Ureter (tissue), 1 donor: ENCODE data around the gene CAMKK1. TPM values are rescaled to one million over a fixed set of nuclear protein-coding genes. Genes with fewer than 3 reads are reported as not detected.

Experiments used
- DNase-seq: peaks from one replicate; pipeline ENCODE4 v3.0.0-alpha.2; 2020; ENCODE audit warnings: low spot score
- total RNA-seq: library from RNA; stranded (reverse); gene quantifications from one replicate; pipeline ENCODE4 v1.2.4, GENCODE V29; 2023
- donor health status: DM: yes; HTN: yes; CAD: no.

Gene CAMKK1
- total RNA-seq, 1 donor from 2014 or later: 7.8 TPM

GRCh38 chr17:3896968-3897235 is 4.0 kb upstream of the CAMKK1 start:
- DNase-seq: no peak

- DNase-seq: no peak
Observed at GRCh38 chr17:3896108-3896967, 3.5 kb upstream of the CAMKK1 start.

DNA sequence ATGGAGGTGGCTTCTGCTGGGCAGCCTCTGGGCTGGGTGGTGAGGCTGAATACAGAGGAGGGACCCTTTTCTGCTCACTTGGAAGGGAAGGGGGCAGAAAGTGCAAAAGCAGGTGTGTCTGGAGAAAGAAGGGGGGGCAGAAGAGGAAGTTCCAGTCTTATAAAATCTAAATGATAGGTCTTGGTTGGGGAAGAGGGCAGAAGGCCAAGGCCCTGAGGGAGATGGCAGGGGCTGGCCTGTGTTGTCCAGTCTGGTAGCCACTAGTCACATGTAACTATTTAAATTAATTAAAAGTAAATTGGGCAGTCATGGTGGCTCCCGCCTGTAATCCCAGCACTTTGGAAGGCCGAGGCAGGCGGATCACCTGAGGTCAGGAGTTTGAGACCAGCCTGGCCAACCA is 2.5 kb upstream of the CAMKK1 start:
- no peak for DNase-seq

- DNase-seq: peak; percentile 62
Observed at GRCh38 chr17:3894911-3895343, 2.1 kb upstream of the CAMKK1 start.

DNA sequence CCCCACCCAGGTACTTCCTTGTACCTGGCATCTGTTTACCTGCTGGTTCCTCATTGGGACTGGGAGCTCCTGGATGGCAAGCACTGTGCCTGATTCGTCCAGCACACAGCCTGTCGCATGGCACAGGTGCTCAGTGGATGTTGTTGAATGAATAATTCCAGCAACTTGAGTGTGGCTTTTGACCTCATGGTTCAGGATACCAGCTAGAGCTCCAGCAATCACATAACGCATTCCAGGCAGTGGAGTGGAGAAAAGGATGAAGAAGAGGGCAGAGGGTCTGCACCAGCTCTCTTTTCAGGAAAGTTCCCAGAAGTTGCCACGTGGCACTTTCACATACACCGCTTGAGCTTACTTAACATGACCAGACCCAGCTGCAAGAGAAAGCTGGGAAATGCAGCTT is 1.3 kb upstream of the CAMKK1 start:
- no peak for DNase-seq

DNA sequence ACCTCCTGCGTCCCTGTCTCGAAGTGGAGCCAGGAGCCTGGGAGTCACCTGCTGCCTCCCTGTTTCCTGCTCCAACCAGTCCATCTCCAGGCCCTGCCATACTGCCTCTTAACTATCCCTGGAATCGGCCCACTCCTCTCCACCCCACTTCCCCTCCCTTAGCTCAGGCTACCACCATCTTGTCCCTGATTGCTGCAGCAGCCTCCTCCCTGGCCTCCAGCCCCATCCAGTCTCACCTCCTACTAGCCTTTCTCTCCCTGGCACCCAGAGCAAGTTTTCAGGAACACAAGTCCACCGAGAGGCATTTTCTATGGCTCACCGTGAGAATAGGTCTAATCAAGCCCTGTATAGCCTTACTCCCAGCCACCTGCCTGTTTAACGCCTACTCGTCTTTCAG is 865 bp upstream of the CAMKK1 start:
- DNase-seq: no peak

DNA sequence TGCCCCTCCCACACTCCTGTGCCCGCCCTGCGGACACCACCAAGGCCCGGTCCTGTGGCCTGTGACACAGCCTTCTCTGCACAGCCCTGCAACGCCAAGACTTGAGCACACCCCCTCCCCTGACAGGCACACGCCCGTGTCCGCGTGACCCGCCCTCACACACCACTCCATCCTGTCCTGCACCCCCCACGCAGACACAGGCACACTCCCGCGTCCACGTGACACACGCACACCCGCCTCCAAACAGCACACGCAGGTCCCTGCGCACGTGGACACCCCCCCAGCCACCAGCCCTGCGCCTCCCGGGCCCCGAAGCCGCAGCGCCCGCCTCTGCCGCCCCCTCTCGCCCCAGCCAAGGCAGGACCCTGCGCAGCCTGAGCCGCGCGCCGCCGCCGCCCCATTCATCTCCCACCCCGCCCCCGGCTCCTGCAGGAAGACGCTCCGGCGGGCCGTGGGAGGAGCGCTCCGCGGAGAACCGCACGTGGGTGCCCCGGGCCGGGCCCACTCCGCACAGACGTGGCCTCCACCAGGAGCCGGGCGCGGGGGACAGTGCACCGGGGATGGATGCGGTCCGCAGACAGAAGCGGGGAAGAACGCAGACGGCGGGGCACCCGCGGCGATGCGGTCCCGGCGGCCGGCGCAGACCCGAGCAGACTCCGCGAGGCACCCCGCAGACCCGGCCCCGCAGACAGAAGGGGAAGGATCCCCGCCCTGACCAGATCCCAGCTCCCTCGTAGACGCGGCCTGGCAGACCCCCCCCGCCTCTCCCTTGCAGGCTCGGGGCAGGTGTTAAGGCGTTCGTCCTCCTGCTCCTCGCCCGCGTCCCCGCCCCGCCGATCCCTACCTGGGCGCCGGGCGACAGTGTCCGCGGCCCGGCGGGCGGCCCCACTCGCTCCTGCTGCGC is 506 bp downstream of the CAMKK1 start:
- DNase-seq: peak; percentile 85

GRCh38 chr17:3891626-3892094 is 1.2 kb downstream of the CAMKK1 start:
- no peak for DNase-seq

DNA sequence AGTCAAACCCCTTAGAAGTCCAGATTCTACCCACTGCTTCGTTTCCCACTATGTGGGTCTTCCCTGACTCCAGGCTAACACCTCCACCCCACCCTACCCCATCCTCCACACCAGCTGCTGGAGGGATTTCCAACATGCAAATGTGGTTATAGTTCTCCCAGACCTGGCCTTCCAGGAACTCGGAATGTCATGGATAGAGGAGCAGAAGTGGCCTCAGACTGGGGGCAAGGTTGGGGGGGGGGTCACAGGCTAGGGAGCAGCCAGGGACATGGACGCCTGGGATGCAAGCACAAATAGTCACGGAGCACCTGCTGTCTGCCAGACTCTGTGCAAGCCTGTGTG is 2.0 kb downstream of the CAMKK1 start:
- no peak for DNase-seq

DNA sequence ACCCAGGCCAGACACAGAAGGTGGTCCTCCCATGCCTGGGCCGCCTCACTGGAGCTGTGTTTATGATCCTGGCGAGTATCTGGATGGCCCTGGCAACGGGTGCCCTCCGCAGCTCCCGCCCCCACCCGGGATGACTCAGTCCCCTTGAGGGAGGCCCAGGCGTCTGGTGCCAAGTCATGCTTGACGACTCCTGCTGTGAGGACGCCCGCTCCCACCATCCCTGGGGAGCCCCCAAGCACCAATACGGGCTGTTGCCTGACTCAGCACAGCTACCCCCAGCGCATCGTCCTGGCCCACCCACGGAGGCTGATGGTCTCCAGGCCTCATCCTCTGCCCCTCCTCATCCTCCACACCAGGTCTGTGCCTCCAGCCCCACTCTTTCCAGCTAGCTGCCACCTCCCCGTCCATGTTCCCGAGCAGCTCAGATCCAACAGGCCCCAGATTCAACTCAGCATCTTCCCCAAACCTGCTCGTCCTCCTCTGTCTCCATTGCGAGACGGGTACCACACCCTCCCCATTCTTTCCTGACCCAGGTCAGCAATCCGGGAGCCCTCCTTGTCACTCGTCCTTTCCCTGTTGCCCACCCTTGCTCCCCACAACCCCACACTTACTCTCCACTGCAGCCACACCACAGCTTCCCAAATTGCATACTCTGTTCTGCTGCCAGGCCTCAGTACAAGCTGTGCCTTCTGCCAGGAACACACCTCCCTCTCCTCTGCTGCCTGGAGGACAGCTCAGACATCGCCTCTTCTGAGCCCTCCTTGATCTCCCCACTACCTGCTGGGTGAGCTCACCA is 2.6 kb downstream of the CAMKK1 start:
- DNase-seq: peak; percentile 85

DNA sequence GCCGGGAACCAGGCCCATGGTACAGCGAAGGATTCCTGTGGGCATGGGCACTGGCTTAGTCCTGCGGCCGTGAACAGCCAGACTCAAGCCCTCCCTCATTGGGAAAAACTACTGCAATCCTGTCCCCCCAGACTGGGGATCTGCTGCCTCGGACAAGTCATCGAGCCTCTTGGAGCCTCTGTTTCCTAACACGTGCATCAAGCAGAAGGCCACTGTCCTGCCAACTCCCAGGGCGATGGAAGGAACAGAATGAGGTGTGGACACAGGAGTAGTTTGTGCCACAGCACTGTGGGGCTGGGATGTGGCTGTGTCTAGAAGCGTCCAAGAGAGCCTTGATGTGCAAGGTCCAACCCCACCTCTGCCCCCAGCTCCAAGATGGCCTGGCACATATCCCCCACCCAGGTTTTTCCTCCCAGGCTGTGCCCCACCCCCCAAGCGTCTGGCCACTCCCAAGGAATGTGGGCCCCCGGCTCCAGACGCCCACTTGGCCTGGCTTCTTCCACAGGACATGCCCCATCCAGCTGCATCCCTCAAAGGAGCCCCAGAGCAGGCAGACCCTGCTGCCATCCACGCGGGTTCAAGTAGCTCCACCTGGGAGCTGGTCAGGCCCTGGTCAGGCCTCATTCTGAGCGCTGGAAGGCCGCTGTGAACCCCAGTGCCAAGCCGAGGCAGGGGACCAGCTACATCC is 3.4 kb downstream of the CAMKK1 start:
- DNase-seq: no peak

GRCh38 chr17:3888343-3889171 is 4.3 kb downstream of the CAMKK1 start:
- peak; percentile 91 for DNase-seq

DNA sequence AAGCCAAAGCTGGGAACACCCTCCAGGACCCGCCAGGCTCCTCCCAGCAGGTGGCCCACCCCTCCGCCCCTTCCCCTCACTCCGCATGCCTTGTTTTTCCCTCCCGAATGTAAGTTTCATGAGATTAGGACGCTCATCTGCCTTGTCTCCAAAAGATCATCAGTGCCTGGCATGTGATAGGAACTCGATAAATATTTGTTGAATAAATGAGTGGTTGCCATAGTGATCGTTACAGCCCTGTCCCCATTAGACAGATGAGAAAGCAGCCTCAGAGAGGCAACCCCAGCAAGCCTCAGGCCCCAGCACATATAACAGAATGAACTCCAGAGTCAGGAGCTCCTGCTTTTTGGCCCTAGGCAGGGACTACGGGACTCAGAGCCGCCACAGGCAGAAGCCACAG is 5.0 kb downstream of the CAMKK1 start:
- DNase-seq: no peak

DNA sequence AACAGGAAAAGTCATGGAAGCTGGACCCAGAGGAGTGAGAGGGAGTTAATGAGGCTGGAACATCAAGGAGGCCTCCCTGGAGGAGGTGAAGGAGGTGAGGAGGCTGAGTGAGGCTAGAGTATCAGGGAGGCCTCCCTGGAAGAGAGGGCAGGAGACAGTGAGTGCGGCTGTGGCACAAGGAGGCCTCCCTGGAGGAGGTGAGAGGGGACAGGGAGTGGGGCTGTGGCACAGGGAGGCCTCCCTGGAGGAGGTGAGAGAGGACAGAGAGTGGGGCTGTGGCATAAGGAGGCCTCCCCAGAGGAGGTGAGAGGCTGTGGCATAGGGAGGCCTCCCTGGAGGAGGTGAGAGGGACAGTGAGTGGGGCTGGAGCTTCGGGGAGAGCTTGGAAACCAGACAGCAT is 5.5 kb downstream of the CAMKK1 start:
- no peak for DNase-seq

- no peak for DNase-seq
Observed at GRCh38 chr17:3886776-3887175, 6.1 kb downstream of the CAMKK1 start.

DNA sequence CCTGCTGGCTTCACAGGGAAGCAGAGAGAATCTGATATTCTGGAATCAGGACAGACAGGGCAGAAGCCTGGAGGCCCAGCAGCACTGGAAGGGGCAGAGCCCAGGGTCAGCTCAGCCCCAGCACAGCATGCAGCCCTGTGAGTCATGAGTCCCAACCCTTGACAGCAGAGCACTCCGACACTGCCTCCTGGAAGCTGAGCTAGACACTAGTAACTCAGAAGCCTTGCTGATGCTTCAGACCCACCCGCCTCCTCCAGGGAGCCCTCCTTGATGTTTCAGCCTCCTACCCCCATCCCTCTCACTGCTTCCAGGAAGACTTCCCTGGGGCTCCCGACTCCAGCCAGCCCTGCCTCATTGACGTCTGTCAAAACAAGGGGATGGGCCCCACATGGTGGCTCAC is 6.9 kb downstream of the CAMKK1 start:
- no peak for DNase-seq

DNA sequence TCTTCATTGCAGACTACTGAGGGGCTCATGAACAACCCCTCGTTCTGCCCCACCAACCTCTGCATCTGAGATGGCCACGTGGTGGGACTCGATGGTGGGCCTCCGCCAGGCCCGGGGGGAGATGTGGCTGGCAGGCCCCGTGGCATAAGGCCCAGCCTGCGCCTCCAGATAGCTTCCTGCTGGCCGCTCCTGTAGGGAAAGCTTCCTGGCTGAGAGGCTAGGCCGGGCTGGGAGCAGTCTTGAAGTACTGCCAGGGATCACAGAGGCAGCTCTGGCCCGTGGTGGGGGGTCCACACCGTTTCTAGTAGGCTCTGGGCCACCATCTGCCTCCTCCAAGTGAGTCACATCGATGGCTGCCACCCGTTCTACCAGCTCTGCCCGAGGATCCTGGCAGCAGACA is 7.6 kb downstream of the CAMKK1 start:
- no peak for DNase-seq

DNA sequence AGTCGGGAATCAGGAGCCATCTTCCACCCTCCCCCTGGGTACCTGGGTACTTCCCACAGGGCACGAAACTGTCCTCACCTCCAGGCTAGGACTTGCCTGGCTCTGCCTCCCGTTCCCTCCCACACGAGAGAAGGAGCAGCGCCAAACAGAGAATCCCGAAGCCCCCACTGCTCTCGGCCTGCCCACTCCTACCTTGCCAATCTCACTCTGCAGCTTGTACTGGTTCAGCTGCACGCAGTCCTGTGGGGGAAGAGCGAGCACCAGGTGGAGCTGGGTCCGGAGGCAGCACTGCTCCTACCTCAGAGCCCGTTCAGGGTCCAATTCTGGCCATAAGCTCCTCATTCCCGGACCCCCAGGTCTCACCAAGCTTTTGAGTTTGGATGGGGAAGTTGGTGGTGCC is 8.7 kb downstream of the CAMKK1 start:
- no peak for DNase-seq

- DNase-seq: no peak
Observed at GRCh38 chr17:3882276-3882675, 10.6 kb downstream of the CAMKK1 start.

DNA sequence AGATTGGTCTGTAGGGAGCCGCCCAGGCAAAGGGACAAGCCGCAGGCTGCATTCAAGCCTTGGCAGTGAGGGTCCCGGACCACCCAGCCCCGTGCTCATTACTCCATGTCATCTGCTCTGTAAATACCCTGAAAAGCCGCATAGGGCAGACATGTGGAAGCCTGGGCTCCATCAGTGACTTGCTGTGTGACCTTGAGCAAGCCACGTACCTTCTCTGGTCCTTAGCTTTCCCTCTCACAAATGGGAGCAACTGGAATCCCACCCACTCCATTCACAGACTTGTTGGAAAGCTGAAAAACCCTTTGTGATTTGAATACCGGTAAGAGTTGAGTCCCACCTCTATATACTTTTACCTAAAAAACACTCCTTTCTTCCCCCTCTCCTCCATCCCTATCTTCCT is 11.9 kb downstream of the CAMKK1 start:
- DNase-seq: no peak
